ENCODE results near the gene IGFL4.

Gene IGFL4

DNA sequence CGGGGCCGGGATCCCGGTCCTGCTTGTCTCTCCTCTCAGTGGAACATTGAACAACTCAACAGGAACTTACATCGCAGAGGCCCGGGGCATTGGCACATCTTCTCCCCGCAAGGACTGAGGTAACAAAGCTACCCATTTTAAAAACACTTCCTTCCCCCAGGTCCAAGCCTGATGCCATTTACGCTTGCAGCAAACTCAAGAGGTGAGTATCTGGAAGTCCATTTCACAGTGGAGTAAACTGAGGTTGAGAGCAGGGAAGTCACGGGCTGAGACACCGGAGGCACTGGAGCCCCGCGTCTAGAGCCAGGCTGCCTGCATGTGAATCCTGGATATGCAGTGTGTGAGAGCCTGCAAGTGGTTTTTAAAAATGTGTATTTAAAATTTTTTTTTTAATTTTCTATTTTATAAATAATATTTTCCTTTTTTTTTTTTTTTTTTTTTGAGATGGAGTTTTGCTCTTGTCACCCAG is 17.5 kb downstream of the IGFL4 start:
- Histone ChIP-seq H3K27ac (no peak overlapping the region), H3K4me1 (no peaks in the 10 kb centered on the region), H3K9me3 (no peaks in the 10 kb centered on the region), H3K27me3 (peaks cover 0 to 29% of the 10 kb centered on the region in 2 donors), H3K36me3 (no peaks in the 10 kb centered on the region), H3K4me3 (no peak overlapping the region)
- intact Hi-C loops (cut with DNase I; ENCODE audit: low total_unique reads) = no loop called here
- DNase-seq = no peak
- no peak for TF ChIP-seq CTCF (IDR thresholded peaks at IDR 0.05)

DNA sequence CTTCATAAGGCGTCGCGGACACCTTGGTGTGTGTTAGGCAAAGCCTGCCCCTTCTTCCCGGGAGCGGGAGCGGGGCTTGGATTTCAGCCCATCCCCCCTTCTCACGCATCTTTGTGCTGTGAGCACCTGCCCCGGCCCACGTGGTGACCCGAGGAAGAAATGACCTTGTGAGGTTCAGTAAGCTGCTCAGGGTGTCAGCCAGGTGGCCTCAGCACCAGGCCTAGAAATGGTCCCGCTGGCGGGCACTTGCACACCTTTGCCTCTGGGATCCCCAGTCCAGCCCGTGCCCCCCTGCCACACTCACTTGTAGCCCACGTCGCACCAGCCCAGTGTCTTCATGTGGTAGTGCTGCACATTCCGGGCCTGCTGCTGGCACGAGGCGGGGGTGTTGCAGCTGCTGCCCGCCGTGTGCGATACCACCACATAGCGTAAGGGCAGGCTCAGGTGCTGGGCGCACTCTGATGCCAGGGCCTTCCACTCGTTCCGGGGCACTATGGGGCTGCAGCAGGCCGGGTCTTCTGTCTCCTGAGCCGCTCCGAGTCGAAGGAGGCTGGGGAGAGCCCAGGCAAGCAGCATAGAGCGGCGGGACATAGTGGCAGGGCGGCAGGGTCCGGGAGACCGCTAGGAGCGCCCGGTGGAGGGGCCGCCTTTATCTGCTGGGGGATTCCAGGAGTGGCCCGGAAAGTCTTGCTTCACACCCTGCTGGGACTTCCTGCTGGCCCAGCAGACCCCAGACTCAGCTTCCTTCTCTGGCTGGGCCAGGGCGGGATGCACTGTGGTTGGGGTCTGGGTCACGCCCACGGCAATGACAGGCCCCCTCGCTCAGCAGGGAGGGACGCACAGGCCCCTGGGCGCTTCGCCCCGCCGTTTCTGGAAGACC is 18.1 kb downstream of the IGFL4 start, which contains the start of gene PGLYRP1:
PGLYRP1 (minus strand) TSS at position 623 of the 880 bp plus-strand sequence; CDS start at position 591, 32 bp downstream.
- H3K4me3 ChIP-seq = no peak within 1 kb of the TSS
- DNase-seq = peak in 1 of 2 donors; percentile 61
- no peaks in the 10 kb centered on the region for H3K36me3 ChIP-seq
- no peak for TF ChIP-seq CTCF (IDR thresholded peaks at IDR 0.05)
- H3K27ac ChIP-seq = no peak within 1 kb of the TSS
- H3K4me1 ChIP-seq = no peaks in the 10 kb centered on the region
- peaks cover 0 to 25% of the 10 kb centered on the region in 2 donors for H3K27me3 ChIP-seq
- intact Hi-C loops (cut with DNase I; ENCODE audit: low total_unique reads) = no loop called here
- H3K9me3 ChIP-seq = no peaks in the 10 kb centered on the region

DNA sequence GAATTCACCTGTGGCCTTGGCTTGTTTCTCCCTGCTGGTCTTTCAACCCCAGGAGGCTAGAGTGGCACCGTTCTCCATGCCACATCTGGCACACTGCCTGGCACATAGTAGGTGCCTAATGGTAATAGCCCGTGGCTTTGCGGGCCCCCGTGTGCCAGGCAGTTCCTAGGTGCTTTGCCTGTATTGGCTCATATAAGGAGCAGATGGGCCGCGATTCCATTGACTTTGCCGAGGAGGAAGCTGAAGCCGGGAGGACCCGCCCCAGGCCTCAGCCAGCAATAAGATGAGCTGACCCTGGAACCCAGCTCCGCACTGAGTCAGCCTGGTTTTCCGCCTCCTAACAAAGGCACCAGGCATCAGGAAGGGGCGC is 18.8 kb downstream of the IGFL4 start:
- no peak for TF ChIP-seq CTCF (IDR thresholded peaks at IDR 0.05)
- DNase-seq = no peak
- intact Hi-C loops (cut with DNase I; ENCODE audit: low total_unique reads) = no loop called here
- H3K27me3 ChIP-seq = peaks cover 0 to 25% of the 10 kb centered on the region in 2 donors
- H3K4me1 ChIP-seq = peaks cover 0 to 4% (median under 1%) of the 10 kb centered on the region in 4 donors
- no peaks in the 10 kb centered on the region for H3K9me3 ChIP-seq
- H3K27ac ChIP-seq = no peak overlapping the region
- H3K4me3 ChIP-seq = no peak overlapping the region
- H3K36me3 ChIP-seq = no peaks in the 10 kb centered on the region

GRCh38 chr19:46021531-46022041 is 19.2 kb downstream of the IGFL4 start:
- TF ChIP-seq CTCF (IDR thresholded peaks at IDR 0.05) = no peak
- intact Hi-C loops (cut with DNase I; ENCODE audit: low total_unique reads) = no loop called here
- DNase-seq = peak in 1 of 2 donors; percentile 54
- Histone ChIP-seq H3K27me3 (peaks cover 0 to 25% of the 10 kb centered on the region in 2 donors), H3K9me3 (no peaks in the 10 kb centered on the region), H3K4me3 (no peak overlapping the region), H3K36me3 (no peaks in the 10 kb centered on the region), H3K27ac (no peak overlapping the region), H3K4me1 (peaks cover 0 to 7% (median 2%) of the 10 kb centered on the region in 4 donors)

- TF ChIP-seq CTCF (IDR thresholded peaks at IDR 0.05) = no peak
- no peak overlapping the region for H3K27ac ChIP-seq
- no peaks in the 10 kb centered on the region for H3K9me3 ChIP-seq
- no peak overlapping the region for H3K4me3 ChIP-seq
- peaks cover 0 to 26% of the 10 kb centered on the region in 2 donors for H3K27me3 ChIP-seq
- peaks cover 0 to 14% (median 8%) of the 10 kb centered on the region in 4 donors for H3K4me1 ChIP-seq
- H3K36me3 ChIP-seq = no peaks in the 10 kb centered on the region
- intact Hi-C loops (cut with DNase I; ENCODE audit: low total_unique reads) = no loop called here
- peak in 1 of 2 donors; percentile 49 for DNase-seq
These were observed 20.0 kb downstream of the IGFL4 start for GRCh38 chr19:46020819-46021125.

All from tibial artery (tissue), 4 donors.